ENCODE results near the gene SIRPD. TPM values are rescaled to one million over a fixed set of nuclear protein-coding genes. Genes with fewer than 3 reads are reported as not detected.

SIRPD gene
- total and polyA plus RNA-seq, 2 donors (not counting 1 experiment from before 2014, with no cell fraction given) = not detected

DNA sequence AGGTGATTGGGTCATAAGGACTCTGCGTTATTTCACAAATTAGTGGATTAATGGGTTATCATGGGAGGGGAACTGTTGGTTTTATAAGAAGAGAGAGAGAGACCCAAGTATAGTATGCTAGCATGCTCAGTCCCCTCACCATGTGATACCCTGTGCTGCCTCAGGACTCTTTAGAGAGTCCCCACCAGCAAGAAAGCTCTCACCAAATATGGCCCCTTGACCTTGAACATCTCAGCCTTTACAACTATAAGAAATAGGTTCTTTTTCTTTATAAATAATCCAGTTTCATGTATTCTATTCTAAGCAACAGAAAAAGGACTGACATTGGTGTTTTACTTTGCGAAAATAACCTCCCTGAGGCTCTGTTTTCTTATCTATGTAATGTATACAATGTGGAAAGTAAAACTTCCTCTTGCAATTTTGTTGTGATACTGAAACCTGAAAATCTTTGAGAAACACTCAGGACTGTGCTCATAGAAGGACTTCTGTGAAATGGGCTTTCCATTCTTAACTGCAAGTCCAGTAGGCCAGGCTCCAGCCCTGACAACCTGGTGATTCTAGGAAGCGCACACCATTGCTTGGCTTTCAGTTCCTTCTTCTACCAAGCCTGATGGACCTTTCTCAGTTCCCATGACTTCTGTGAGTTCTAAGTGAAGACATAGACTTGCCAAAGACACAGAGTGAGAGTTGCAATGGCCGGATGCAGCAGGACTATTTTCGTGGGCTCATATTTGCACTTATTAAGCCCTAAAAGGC lies 21.9 kb downstream of the SIRPD start:
- Mint-ChIP-seq H3K27me3 (no peaks in the 10 kb centered on the region), H3K4me3 (no peak overlapping the region), H3K4me1 (peaks cover 36% of the 10 kb centered on the region), H3K27ac (peak overlapping the region; percentile 51), H3K9me3 (ENCODE audit: insufficient read depth) (no peaks in the 10 kb centered on the region)
- Histone ChIP-seq H4K20me1 (ENCODE audit: control insufficient read depth, insufficient read depth, low read length, poor library complexity, severe bottlenecking) (no peaks in the 10 kb centered on the region), H3K9ac (ENCODE audit: low read length) (no peak overlapping the region), H3K9me3 (ENCODE audit: control extremely low read depth in 1 of 3, control insufficient read depth in 2 of 3, insufficient read depth in 1 of 3, low read length in 2 of 3) (no peaks in the 10 kb centered on the region), H3K79me2 (ENCODE audit: control insufficient read depth, insufficient read depth, low read length) (no peaks in the 10 kb centered on the region), H2AFZ (ENCODE audit: insufficient read depth, low read depth, low read length, poor library complexity, severe bottlenecking) (no peak overlapping the region), H3K4me2 (replicated peaks; ENCODE audit: low read depth, low read length, poor library complexity, severe bottlenecking) (peak overlapping the region; percentile 73), H3K4me3 (ENCODE audit: control extremely low read depth in 1 of 5, extremely low read depth in 1 of 5, insufficient read depth in 1 of 5, low read depth in 2 of 5, low read length in 4 of 5) (no peak overlapping the region), H3K27me3 (replicated peaks in 1 of 4; ENCODE audit: control extremely low read depth in 1 of 4, control insufficient read depth in 3 of 4, insufficient read depth in 4 of 4, low read length in 3 of 4) (no peaks in the 10 kb centered on the region), H3K4me1 (ENCODE audit: control insufficient read depth in 2 of 2, insufficient read depth in 2 of 2, low read length in 2 of 2) (peaks cover 37 to 38% of the 10 kb centered on the region in 2 donors), H3K27ac (ENCODE audit: low read length in 2 of 2) (peak overlapping the region; percentile 5 to 57), H3K36me3 (replicated peaks in 1 of 2; ENCODE audit: control extremely low read depth in 1 of 2, control insufficient read depth in 1 of 2, extremely low read depth in 1 of 2, insufficient read depth in 2 of 2, low read length in 1 of 2) (no peaks in the 10 kb centered on the region)
- ChIA-PET POLR2A (no interaction called here), CTCF (no interaction called here)
- DNase-seq (peak; percentile 55), ATAC-seq (ENCODE audit: low read depth) (peak; percentile 67)
- intact Hi-C loops (cut with micrococcal nuclease) = no loop called here
- 14% methylated on average over 1 of the region's 5 CpGs for WGBS (ENCODE audit: insufficient coverage)
- TF ChIP-seq EZH2 (IDR thresholded peaks at IDR 0.05; ENCODE audit: borderline replicate concordance, insufficient read depth, low read depth, low read length, poor library complexity, severe bottlenecking) = no peak
- TF ChIP-seq CTCF (IDR thresholded peaks at IDR 0.05) = no peak

DNA sequence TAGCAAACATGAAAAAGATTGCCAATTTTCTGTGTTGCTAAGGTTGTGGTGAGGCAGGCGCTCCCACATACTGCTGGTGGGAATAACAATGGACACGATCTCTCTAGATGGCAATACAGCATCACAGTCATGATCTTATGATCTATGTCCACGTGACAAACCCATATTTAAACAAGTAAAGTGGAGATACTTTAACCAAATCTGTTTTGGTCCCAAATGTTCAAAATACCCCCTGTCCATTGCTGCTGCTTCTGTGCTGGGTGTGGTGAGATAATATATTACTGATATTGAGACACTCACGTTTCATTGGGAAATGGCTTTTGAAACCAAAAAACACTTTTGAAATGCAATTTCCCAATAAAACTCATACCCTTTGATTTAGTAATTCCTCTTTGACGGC lies 23.0 kb downstream of the SIRPD start:
- Mint-ChIP-seq H3K4me1 (peaks cover 36% of the 10 kb centered on the region), H3K27me3 (no peaks in the 10 kb centered on the region), H3K4me3 (no peak overlapping the region), H3K9me3 (ENCODE audit: insufficient read depth) (no peaks in the 10 kb centered on the region), H3K27ac (no peak overlapping the region)
- TF ChIP-seq CTCF (IDR thresholded peaks at IDR 0.05) (no peak), EZH2 (IDR thresholded peaks at IDR 0.05; ENCODE audit: borderline replicate concordance, insufficient read depth, low read depth, low read length, poor library complexity, severe bottlenecking) (no peak)
- Histone ChIP-seq H3K4me3 (ENCODE audit: control extremely low read depth in 1 of 5, extremely low read depth in 1 of 5, insufficient read depth in 1 of 5, low read depth in 2 of 5, low read length in 4 of 5) (no peak overlapping the region), H3K9ac (ENCODE audit: low read length) (no peak overlapping the region), H3K27me3 (replicated peaks in 1 of 4; ENCODE audit: control extremely low read depth in 1 of 4, control insufficient read depth in 3 of 4, insufficient read depth in 4 of 4, low read length in 3 of 4) (no peaks in the 10 kb centered on the region), H4K20me1 (ENCODE audit: control insufficient read depth, insufficient read depth, low read length, poor library complexity, severe bottlenecking) (no peaks in the 10 kb centered on the region), H3K36me3 (replicated peaks in 1 of 2; ENCODE audit: control extremely low read depth in 1 of 2, control insufficient read depth in 1 of 2, extremely low read depth in 1 of 2, insufficient read depth in 2 of 2, low read length in 1 of 2) (no peaks in the 10 kb centered on the region), H3K4me1 (ENCODE audit: control insufficient read depth in 2 of 2, insufficient read depth in 2 of 2, low read length in 2 of 2) (peaks cover 37 to 38% of the 10 kb centered on the region in 2 donors), H3K9me3 (ENCODE audit: control extremely low read depth in 1 of 3, control insufficient read depth in 2 of 3, insufficient read depth in 1 of 3, low read length in 2 of 3) (no peaks in the 10 kb centered on the region), H2AFZ (ENCODE audit: insufficient read depth, low read depth, low read length, poor library complexity, severe bottlenecking) (no peak overlapping the region), H3K4me2 (replicated peaks; ENCODE audit: low read depth, low read length, poor library complexity, severe bottlenecking) (no peak overlapping the region), H3K27ac (ENCODE audit: low read length in 2 of 2) (no peak overlapping the region), H3K79me2 (ENCODE audit: control insufficient read depth, insufficient read depth, low read length) (no peaks in the 10 kb centered on the region)
- DNase-seq = no peak
- no CpG with 5 or more reads among the region's 5 CpGs for WGBS (ENCODE audit: insufficient coverage)
- no peak for ATAC-seq (ENCODE audit: low read depth)
- CTCF ChIA-PET = no interaction called here
- intact Hi-C loops (cut with micrococcal nuclease) = no loop called here
- POLR2A ChIA-PET = no interaction called here
